GM12878 (cell line): ENCODE measurements around the gene PCDHA3. TPM values are rescaled to one million over a fixed set of nuclear protein-coding genes. Genes with fewer than 3 reads are reported as not detected.

Source experiments
- ATAC-seq: fragments of 200-7000 bp; cut with Tn5 transposase; 3 replicates; pipeline ENCODE4 v1.9.1; 2020; ENCODE audit warnings: mild to moderate bottlenecking, moderate library complexity
- BruUV-seq: library from RNA; stranded (reverse); fragments of 400-500 nt; replicated peaks from 2 replicates; lab custom pipeline; 2021; lab: Mats Ljungman, UMichigan
- CTCF ChIA-PET: fragments of 300-600 bp; sonication (Branson Sonifier 250); formaldehyde crosslinking; extraction: SDS; loops from one replicate; lab custom pipeline; 2021; ENCODE audit warnings: inconsistent platforms; lab: Yijun Ruan, JAX
- POLR2A ChIA-PET: fragments of 350-600 bp; formaldehyde crosslinking; extraction: SDS; loops from one replicate; lab custom pipeline; 2021; ENCODE audit warnings: inconsistent platforms; lab: Charles Lee
- RAD21 ChIA-PET: fragments of 300-600 bp; sonication (Branson Sonifier 250); formaldehyde crosslinking; loops from one replicate; lab custom pipeline; 2023; ENCODE audit warnings: antibody characterized with exemption; ENCODE audit not compliant: unreplicated experiment; lab: Charles Lee
- SMC1A ChIA-PET: fragments of 300-600 bp; sonication (Branson Sonifier 250); formaldehyde crosslinking; loops from one replicate; lab custom pipeline; 2023; ENCODE audit not compliant: unreplicated experiment, uncharacterized antibody; lab: Charles Lee
- DNase-seq: peaks from one replicate; pipeline ENCODE4 v3.0.0-alpha.2; 2011; ENCODE audit warnings: low read depth, low spot score
- FAIRE-seq: peaks from 3 replicates; lab custom pipeline; 2011; peaks lifted over from hg19 to GRCh38; lab: Jason Lieb, UNC
- H2AFZ ChIP-seq: 2 replicates; pipeline ENCODE4 v1.6.0; 2011; ENCODE audit warnings: low read depth, low read length, control low read depth; ENCODE audit not compliant: control insufficient read depth
- H3K27ac ChIP-seq: 2 replicates; pipeline ENCODE4 v1.5.1; 2011; ENCODE audit warnings: control low read depth; ENCODE audit not compliant: control insufficient read depth, insufficient read depth
- H3K27me3 ChIP-seq, 2 experiments: replicated peaks in 1 of 2; 2 replicates each; pipeline versions ENCODE4 v1.6.0 to v1.6.1; 2011; ENCODE audit warnings: low read length in 1 of 2; ENCODE audit not compliant: control insufficient read depth in 2 of 2, insufficient read depth in 2 of 2
- H3K36me3 ChIP-seq, 2 experiments: 2 replicates each; pipeline ENCODE4 v1.5.1; 2011; ENCODE audit warnings: low read length in 1 of 2; ENCODE audit not compliant: control insufficient read depth in 2 of 2, insufficient read depth in 2 of 2
- H3K4me1 ChIP-seq: 2 replicates; pipeline ENCODE4 v1.6.1; 2011; ENCODE audit warnings: mild to moderate bottlenecking, low read length, moderate library complexity, mixed read lengths; ENCODE audit not compliant: control insufficient read depth, insufficient read depth
- H3K4me2 ChIP-seq: 2 replicates; pipeline ENCODE4 v1.6.0; 2011; ENCODE audit warnings: control low read depth; ENCODE audit not compliant: control insufficient read depth, insufficient read depth
- H3K4me3 ChIP-seq: fragments of 200-600 bp; sonication (generic); 2 replicates; pipeline ENCODE4 v1.5.1; 2016
- H3K79me2 ChIP-seq: 2 replicates; pipeline ENCODE4 v1.6.0; 2011; ENCODE audit warnings: low read length; ENCODE audit not compliant: control insufficient read depth, insufficient read depth
- H3K9ac ChIP-seq: 2 replicates; pipeline ENCODE4 v1.8.0; 2011; ENCODE audit warnings: low read length, control low read depth, mixed read lengths; ENCODE audit not compliant: control insufficient read depth, insufficient read depth
- H3K9me3 ChIP-seq: replicated peaks from 3 replicates; pipeline ENCODE4 v1.5.1; 2011; ENCODE audit warnings: mild to moderate bottlenecking, low read length; ENCODE audit not compliant: control insufficient read depth, insufficient read depth
- H4K20me1 ChIP-seq: 2 replicates; pipeline ENCODE4 v1.6.0; 2011; ENCODE audit not compliant: control insufficient read depth, insufficient read depth
- EED ChIP-seq: sonication (generic); IDR thresholded peaks from 2 replicates; pipeline ENCODE4 v1.6.1; 2016; ENCODE audit warnings: antibody characterized with exemption, low read depth
- FOS ChIP-seq: IDR thresholded peaks from 3 replicates; pipeline ENCODE4 v1.6.1; 2011; ENCODE audit warnings: borderline replicate concordance; ENCODE audit not compliant: insufficient read length; ENCODE audit errors: extremely low read depth
- HCFC1 ChIP-seq: fragments of 150-350 bp; IDR thresholded peaks from 2 replicates; pipeline ENCODE4 v1.6.1; 2014; ENCODE audit warnings: low read length
- IRF4 ChIP-seq: IDR thresholded peaks from 2 replicates; pipeline ENCODE4 v1.6.1; 2011; ENCODE audit warnings: low read depth, low read length
- MTA2 ChIP-seq: fragments of 450-650 bp; IDR thresholded peaks from 2 replicates; pipeline ENCODE4 v1.6.1; 2016; ENCODE audit warnings: low read depth, mild to moderate bottlenecking, moderate library complexity
- MTA3 ChIP-seq: IDR thresholded peaks from 2 replicates; pipeline ENCODE4 v1.6.1; 2012; ENCODE audit warnings: low read length, inconsistent platforms, borderline replicate concordance
- RB1 ChIP-seq: fragments of 450-650 bp; formaldehyde crosslinking; IDR thresholded peaks from 2 replicates; pipeline ENCODE4 v1.6.1; 2017; ENCODE audit warnings: mild to moderate bottlenecking, borderline replicate concordance
- ZNF207 ChIP-seq: fragments of 450-650 bp; IDR thresholded peaks from 2 replicates; pipeline ENCODE4 v1.6.1; 2014; ENCODE audit warnings: antibody characterized with exemption, mild to moderate bottlenecking, borderline replicate concordance
- WGBS: methylation state at CpG from one replicate; pipeline ENCODE4 v1.1.6; 2016; ENCODE audit warnings: low lambda C conversion rate; ENCODE audit not compliant: insufficient replicate concordance, insufficient coverage; ENCODE audit errors: missing lambda C conversion rate; 5-methylcytosine and 5-hydroxymethylcytosine counted together
- in situ Hi-C: fragments of 300-500 bp; cut with MboI; formaldehyde crosslinking; loops from 9 replicates; pipeline ENCODE4 v1.14.3; 2018; ENCODE audit warnings: mixed read lengths
- intact Hi-C: fragments of 100-400 bp; cut with micrococcal nuclease; formaldehyde crosslinking; loops from one replicate; pipeline ENCODE4 v1.14.2; 2022; ENCODE audit not compliant: unreplicated experiment
- polyA plus RNA-seq, 11 experiments: library from polyadenylated mRNA; depleted of rRNA in 4 of 11; unstranded in 6 of 11; stranded (reverse) in 5 of 11; fragments of >200 nt; fragmentation: Nextera tagmentation in 4 of 11; fragmentation: Illumina TruSeq in 1 of 11; extraction: Ambion mirVana in 4 of 11; extraction: Trizol in 1 of 11; gene quantifications; 1 replicate in 1 of 11; 2 replicates in 10 of 11; pipeline versions ENCODE4 v1.2.1 to v1.2.3, GENCODE V29; 2011 to 2016; ENCODE audit warnings: inconsistent platforms in 2 of 11, missing spikeins in 2 of 11, low read depth in 1 of 11
- total RNA-seq, 4 experiments: library from RNA; depleted of rRNA in 3 of 4; stranded (reverse); fragments of >200 nt in 3 of 4; fragmentation: Illumina TruSeq in 1 of 4; extraction: Trizol in 1 of 4; gene quantifications; 2 replicates each; pipeline versions ENCODE4 v1.2.1 to v1.2.3, GENCODE V29; 2013 to 2021
- TF ChIP-seq, protein P1 (sequence below): fragments of 450-650 bp; formaldehyde crosslinking; IDR thresholded peaks from 2 replicates; pipeline ENCODE4 v1.4.0; 2022; ENCODE audit warnings: mild to moderate bottlenecking, moderate library complexity
- TF ChIP-seq, protein P2 (sequence below), 3 experiments: IDR thresholded peaks in 2 of 3; conservative IDR thresholded peaks in 1 of 3; 2 replicates each; pipeline ENCODE4 v1.5.1; 2011; ENCODE audit warnings: low read depth in 3 of 3, low read length in 3 of 3, mild to moderate bottlenecking in 3 of 3, control low read depth in 2 of 3, moderate library complexity in 2 of 3, inconsistent platforms in 1 of 3, mixed read lengths in 1 of 3; ENCODE audit not compliant: control insufficient read depth in 2 of 3, insufficient read depth in 1 of 3; ENCODE audit errors: extremely low read depth in 1 of 3
- TF ChIP-seq, protein P3 (sequence below): IDR thresholded peaks from 2 replicates; pipeline ENCODE4 v1.6.1; 2012; ENCODE audit warnings: improper control_type of control experiment, low read depth, low read length; ENCODE audit not compliant: insufficient replicate concordance

PCDHA3 gene
- total and polyA plus RNA-seq, 10 of the 15 experiments (the other 5 are each of a cell fraction or from before 2014, with no cell fraction given), result 0.01 to 0.04 TPM; not detected in 8

DNA sequence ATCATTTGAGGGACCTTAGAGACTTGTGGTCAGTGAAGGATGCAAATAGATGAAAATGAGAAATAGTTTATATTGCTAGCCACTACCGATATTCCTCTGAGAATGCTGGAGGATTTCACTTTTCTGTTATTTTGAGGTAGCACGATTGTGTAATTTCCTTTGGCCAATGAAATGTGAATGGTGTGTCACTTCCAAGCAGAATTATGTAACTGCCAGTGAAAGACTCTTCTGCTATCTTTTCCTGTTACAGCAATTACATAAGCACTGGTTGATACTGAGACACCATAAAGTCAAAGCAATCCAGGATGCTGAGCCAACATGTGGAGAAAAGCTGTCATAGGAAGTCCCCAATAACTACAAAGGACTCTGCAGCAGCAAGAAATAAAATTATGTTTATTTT lies 9.8 kb upstream of the PCDHA3 start (continued):
- TF ChIP-seq, protein P1, sequence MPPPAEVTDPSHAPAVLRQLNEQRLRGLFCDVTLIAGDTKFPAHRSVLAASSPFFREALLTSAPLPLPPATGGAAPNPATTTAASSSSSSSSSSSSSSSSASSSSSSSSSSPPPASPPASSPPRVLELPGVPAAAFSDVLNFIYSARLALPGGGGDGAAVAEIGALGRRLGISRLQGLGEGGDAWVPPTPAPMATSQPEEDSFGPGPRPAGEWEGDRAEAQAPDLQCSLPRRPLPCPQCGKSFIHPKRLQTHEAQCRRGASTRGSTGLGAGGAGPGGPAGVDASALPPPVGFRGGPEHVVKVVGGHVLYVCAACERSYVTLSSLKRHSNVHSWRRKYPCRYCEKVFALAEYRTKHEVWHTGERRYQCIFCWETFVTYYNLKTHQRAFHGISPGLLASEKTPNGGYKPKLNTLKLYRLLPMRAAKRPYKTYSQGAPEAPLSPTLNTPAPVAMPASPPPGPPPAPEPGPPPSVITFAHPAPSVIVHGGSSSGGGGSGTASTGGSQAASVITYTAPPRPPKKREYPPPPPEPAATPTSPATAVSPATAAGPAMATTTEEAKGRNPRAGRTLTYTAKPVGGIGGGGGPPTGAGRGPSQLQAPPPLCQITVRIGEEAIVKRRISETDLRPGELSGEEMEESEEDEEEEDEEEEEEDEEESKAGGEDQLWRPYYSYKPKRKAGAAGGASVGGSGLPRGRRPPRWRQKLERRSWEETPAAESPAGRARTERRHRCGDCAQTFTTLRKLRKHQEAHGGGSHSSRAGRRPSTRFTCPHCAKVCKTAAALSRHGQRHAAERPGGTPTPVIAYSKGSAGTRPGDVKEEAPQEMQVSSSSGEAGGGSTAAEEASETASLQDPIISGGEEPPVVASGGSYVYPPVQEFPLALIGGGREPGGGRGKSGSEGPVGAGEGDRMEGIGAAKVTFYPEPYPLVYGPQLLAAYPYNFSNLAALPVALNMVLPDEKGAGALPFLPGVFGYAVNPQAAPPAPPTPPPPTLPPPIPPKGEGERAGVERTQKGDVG (CRISPR knock-in tag), result no peak
- TF ChIP-seq, protein P2, sequence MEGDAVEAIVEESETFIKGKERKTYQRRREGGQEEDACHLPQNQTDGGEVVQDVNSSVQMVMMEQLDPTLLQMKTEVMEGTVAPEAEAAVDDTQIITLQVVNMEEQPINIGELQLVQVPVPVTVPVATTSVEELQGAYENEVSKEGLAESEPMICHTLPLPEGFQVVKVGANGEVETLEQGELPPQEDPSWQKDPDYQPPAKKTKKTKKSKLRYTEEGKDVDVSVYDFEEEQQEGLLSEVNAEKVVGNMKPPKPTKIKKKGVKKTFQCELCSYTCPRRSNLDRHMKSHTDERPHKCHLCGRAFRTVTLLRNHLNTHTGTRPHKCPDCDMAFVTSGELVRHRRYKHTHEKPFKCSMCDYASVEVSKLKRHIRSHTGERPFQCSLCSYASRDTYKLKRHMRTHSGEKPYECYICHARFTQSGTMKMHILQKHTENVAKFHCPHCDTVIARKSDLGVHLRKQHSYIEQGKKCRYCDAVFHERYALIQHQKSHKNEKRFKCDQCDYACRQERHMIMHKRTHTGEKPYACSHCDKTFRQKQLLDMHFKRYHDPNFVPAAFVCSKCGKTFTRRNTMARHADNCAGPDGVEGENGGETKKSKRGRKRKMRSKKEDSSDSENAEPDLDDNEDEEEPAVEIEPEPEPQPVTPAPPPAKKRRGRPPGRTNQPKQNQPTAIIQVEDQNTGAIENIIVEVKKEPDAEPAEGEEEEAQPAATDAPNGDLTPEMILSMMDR (IDR thresholded peaks at IDR 0.05 in 2 of 3, conservative IDR thresholded peaks at IDR 0.05 in 1 of 3; ENCODE audit: control insufficient read depth in 2 of 3, extremely low read depth in 1 of 3, insufficient read depth in 1 of 3, low read depth in 3 of 3, low read length in 3 of 3), result no peak
- TF ChIP-seq HCFC1 (no peak), ZNF207 (no peak), FOS (no peak)

DNA sequence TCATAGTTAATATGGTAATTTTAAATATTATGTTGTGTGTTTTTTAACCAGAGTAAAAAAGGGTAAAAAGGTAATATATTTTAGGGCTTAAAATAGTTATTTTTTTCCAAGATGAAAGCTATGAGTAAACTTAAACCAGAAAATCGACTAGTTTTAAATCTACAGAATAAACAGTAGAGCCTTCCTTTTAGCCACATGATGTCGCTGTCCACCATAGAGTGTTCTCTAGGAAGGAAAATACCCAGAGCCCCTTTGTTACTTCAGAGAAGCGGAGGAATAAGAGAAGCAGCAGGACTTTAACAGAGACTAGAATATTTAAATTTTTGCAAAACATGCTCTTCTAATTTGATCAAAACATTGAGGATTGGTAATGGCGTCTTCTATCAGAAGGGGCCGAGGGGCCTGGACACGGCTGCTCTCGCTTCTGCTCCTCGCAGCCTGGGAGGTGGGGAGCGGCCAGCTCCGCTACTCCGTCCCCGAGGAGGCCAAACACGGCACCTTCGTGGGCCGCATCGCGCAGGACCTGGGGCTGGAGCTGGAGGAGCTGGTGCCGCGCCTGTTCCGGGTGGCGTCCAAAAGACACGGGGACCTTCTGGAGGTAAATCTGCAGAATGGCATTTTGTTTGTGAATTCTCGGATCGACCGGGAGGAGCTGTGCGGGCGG lies 6.1 kb upstream of the PCDHA3 start, which contains the start of gene PCDHA2:
TSS of gene PCDHA2 (plus strand) at position 258 of the 664 bp plus-strand sequence.
- no peak within 1 kb of the TSS for H3K9ac ChIP-seq
- in situ Hi-C loops, result no loop called here
- RAD21 ChIA-PET, result no interaction called here
- H3K36me3 ChIP-seq, result no peaks in the 10 kb centered on the region
- ATAC-seq, result no peak
- no peaks in the 10 kb centered on the region for H3K27me3 ChIP-seq
- intact Hi-C loops, result no loop called here
- H3K4me3 ChIP-seq, result no peak within 1 kb of the TSS
- no TSS peak for BruUV-seq
- CTCF ChIA-PET, result interaction anchor here (1.0 kb wide), 1 partner anchor 9 kb away, joined by 3 read pairs; the partner anchor contains the start of gene PCDHA1
- no peaks in the 10 kb centered on the region for H4K20me1 ChIP-seq
- H3K9me3 ChIP-seq, result no peaks in the 10 kb centered on the region; the same call in 2 of the 3 replicates
- H3K4me1 ChIP-seq, result no peaks in the 10 kb centered on the region
- no peaks in the 10 kb centered on the region for H3K79me2 ChIP-seq
- FAIRE-seq, result no peak
- no peak within 1 kb of the TSS for H3K27ac ChIP-seq
- no peak within 1 kb of the TSS for H2AFZ ChIP-seq
- POLR2A ChIA-PET, result no interaction called here
- no peak for DNase-seq
- WGBS, result 63% methylated on average over 27 of the region's 27 CpGs
- H3K4me2 ChIP-seq, result no peak within 1 kb of the TSS
- SMC1A ChIA-PET, result no interaction called here
- TF ChIP-seq, protein P3, sequence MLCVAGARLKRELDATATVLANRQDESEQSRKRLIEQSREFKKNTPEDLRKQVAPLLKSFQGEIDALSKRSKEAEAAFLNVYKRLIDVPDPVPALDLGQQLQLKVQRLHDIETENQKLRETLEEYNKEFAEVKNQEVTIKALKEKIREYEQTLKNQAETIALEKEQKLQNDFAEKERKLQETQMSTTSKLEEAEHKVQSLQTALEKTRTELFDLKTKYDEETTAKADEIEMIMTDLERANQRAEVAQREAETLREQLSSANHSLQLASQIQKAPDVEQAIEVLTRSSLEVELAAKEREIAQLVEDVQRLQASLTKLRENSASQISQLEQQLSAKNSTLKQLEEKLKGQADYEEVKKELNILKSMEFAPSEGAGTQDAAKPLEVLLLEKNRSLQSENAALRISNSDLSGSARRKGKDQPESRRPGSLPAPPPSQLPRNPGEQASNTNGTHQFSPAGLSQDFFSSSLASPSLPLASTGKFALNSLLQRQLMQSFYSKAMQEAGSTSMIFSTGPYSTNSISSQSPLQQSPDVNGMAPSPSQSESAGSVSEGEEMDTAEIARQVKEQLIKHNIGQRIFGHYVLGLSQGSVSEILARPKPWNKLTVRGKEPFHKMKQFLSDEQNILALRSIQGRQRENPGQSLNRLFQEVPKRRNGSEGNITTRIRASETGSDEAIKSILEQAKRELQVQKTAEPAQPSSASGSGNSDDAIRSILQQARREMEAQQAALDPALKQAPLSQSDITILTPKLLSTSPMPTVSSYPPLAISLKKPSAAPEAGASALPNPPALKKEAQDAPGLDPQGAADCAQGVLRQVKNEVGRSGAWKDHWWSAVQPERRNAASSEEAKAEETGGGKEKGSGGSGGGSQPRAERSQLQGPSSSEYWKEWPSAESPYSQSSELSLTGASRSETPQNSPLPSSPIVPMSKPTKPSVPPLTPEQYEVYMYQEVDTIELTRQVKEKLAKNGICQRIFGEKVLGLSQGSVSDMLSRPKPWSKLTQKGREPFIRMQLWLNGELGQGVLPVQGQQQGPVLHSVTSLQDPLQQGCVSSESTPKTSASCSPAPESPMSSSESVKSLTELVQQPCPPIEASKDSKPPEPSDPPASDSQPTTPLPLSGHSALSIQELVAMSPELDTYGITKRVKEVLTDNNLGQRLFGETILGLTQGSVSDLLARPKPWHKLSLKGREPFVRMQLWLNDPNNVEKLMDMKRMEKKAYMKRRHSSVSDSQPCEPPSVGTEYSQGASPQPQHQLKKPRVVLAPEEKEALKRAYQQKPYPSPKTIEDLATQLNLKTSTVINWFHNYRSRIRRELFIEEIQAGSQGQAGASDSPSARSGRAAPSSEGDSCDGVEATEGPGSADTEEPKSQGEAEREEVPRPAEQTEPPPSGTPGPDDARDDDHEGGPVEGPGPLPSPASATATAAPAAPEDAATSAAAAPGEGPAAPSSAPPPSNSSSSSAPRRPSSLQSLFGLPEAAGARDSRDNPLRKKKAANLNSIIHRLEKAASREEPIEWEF, result no peak
- TF ChIP-seq EED (no peak), RB1 (no peak), MTA2 (no peak), IRF4 (no peak), FOS (no peak), MTA3 (no peak)
